Measurements from ENCODE around the gene SEMA4C. TPM values are rescaled to one million over a fixed set of nuclear protein-coding genes. Genes with fewer than 3 reads are reported as not detected.

SEMA4C gene
- total RNA-seq, 2 experiments from 2014 or later: 55.8 to 56.8 TPM

- H3K4me3 ChIP-seq (ENCODE audit: low read length): no peak overlapping the region
- no peaks in the 10 kb centered on the region for H3K9me3 ChIP-seq (ENCODE audit: control insufficient read depth in 1 of 2, insufficient read depth in 1 of 2, low read length in 2 of 2)
- H3K27ac ChIP-seq (ENCODE audit: low read depth in 1 of 2, low read length in 2 of 2): no peak overlapping the region
- no peaks in the 10 kb centered on the region for H3K9me3 Mint-ChIP-seq
- intact Hi-C loops (cut with DNase I, micrococcal nuclease): no loop called here
- no peaks in the 10 kb centered on the region for H3K36me3 ChIP-seq (ENCODE audit: insufficient read depth, low read length)
- H3K4me1 ChIP-seq (ENCODE audit: insufficient read depth, low read length): peaks cover 31% of the 10 kb centered on the region
- H3K27ac Mint-ChIP-seq: no peak overlapping the region
- peaks cover 46% of the 10 kb centered on the region for H3K4me1 Mint-ChIP-seq (ENCODE audit: low read depth)
- no peaks in the 10 kb centered on the region for H3K27me3 ChIP-seq (ENCODE audit: control insufficient read depth in 1 of 2, insufficient read depth in 2 of 2, low read length in 2 of 2)
- no peaks in the 10 kb centered on the region for H3K27me3 Mint-ChIP-seq
- ATAC-seq (ENCODE audit: poor library complexity): no peak
- H3K36me3 Mint-ChIP-seq (ENCODE audit: low read depth): no peaks in the 10 kb centered on the region
- DNase-seq: no peak
- ChIA-PET POLR2A (no interaction called here), CTCF (no interaction called here)
- no peak for TF ChIP-seq CTCF (IDR thresholded peaks at IDR 0.05)
- no peak overlapping the region for H3K4me3 Mint-ChIP-seq
Observed at GRCh38 chr2:96898135-96898505, 28.2 kb upstream of the SEMA4C start.

GRCh38 chr2:96897491-96898134 is 27.7 kb upstream of the SEMA4C start:
- H3K36me3 Mint-ChIP-seq (ENCODE audit: low read depth): no peaks in the 10 kb centered on the region
- no peak overlapping the region for H3K4me3 ChIP-seq (ENCODE audit: low read length)
- no peak for TF ChIP-seq CTCF (IDR thresholded peaks at IDR 0.05)
- H3K4me1 Mint-ChIP-seq (ENCODE audit: low read depth): peaks cover 51% of the 10 kb centered on the region
- ChIA-PET CTCF (no interaction called here), POLR2A (no interaction called here)
- no peak overlapping the region for H3K27ac ChIP-seq (ENCODE audit: low read depth in 1 of 2, low read length in 2 of 2)
- no peak for DNase-seq
- no peaks in the 10 kb centered on the region for H3K9me3 ChIP-seq (ENCODE audit: control insufficient read depth in 1 of 2, insufficient read depth in 1 of 2, low read length in 2 of 2)
- H3K27me3 Mint-ChIP-seq: no peaks in the 10 kb centered on the region
- H3K27me3 ChIP-seq (ENCODE audit: control insufficient read depth in 1 of 2, insufficient read depth in 2 of 2, low read length in 2 of 2): no peaks in the 10 kb centered on the region
- peak overlapping the region; percentile 46 for H3K27ac Mint-ChIP-seq
- no peaks in the 10 kb centered on the region for H3K36me3 ChIP-seq (ENCODE audit: insufficient read depth, low read length)
- H3K9me3 Mint-ChIP-seq: no peaks in the 10 kb centered on the region
- intact Hi-C loops (cut with DNase I, micrococcal nuclease): no loop called here
- ATAC-seq (ENCODE audit: poor library complexity): no peak
- no peak overlapping the region for H3K4me3 Mint-ChIP-seq
- H3K4me1 ChIP-seq (ENCODE audit: insufficient read depth, low read length): peaks cover 33% of the 10 kb centered on the region

- POLR2A ChIA-PET: interaction anchor here (0.9 to 1.6 kb wide), 5 partner anchors 16 to 66 kb away, joined by 3 to 4 read pairs (median 3); partner anchors contain the start of gene ANKRD39
- no peak overlapping the region for H3K4me3 ChIP-seq (ENCODE audit: low read length)
- H3K4me1 ChIP-seq (ENCODE audit: insufficient read depth, low read length): peaks cover 50% of the 10 kb centered on the region
- CTCF ChIA-PET: interaction anchor here (1.0 kb wide), 1 partner anchor 27 kb away, joined by 3 read pairs; no protein-coding TSS in a partner anchor
- intact Hi-C loops (cut with DNase I, micrococcal nuclease): no loop called here
- H3K27ac ChIP-seq (ENCODE audit: low read depth in 1 of 2, low read length in 2 of 2): no peak overlapping the region
- no peaks in the 10 kb centered on the region for H3K9me3 ChIP-seq (ENCODE audit: control insufficient read depth in 1 of 2, insufficient read depth in 1 of 2, low read length in 2 of 2)
- H3K27ac Mint-ChIP-seq: peak overlapping the region; percentile 46
- no peaks in the 10 kb centered on the region for H3K27me3 ChIP-seq (ENCODE audit: control insufficient read depth in 1 of 2, insufficient read depth in 2 of 2, low read length in 2 of 2)
- no peaks in the 10 kb centered on the region for H3K36me3 Mint-ChIP-seq (ENCODE audit: low read depth)
- ATAC-seq (ENCODE audit: poor library complexity): peak; percentile 66
- H3K4me1 Mint-ChIP-seq (ENCODE audit: low read depth): peaks cover 67% of the 10 kb centered on the region
- H3K27me3 Mint-ChIP-seq: no peaks in the 10 kb centered on the region
- no peaks in the 10 kb centered on the region for H3K36me3 ChIP-seq (ENCODE audit: insufficient read depth, low read length)
- peak in 11 of 14 experiments; percentile 19 to 75 (median 39) for DNase-seq
- H3K9me3 Mint-ChIP-seq: no peaks in the 10 kb centered on the region
- no peak overlapping the region for H3K4me3 Mint-ChIP-seq
- TF ChIP-seq CTCF (IDR thresholded peaks at IDR 0.05): no peak
Observed at GRCh38 chr2:96895746-96896651, 26.1 kb upstream of the SEMA4C start.

All from CD4-positive, alpha-beta T cell (primary cell).